Ectodermal cell (in vitro differentiated cells): Measurements from ENCODE around the gene HHIPL2.

Experiments
- H3K27ac ChIP-seq: 2 replicates; pipeline ENCODE4 v1.7.0; 2013; ENCODE audit warnings: mild to moderate bottlenecking, low read depth, low read length; ENCODE audit not compliant: insufficient read depth, poor library complexity, severe bottlenecking
- H3K27me3 ChIP-seq: 2 replicates; pipeline ENCODE4 v1.7.0; 2013; ENCODE audit warnings: mild to moderate bottlenecking, low read length; ENCODE audit not compliant: insufficient read depth, control insufficient read depth, poor library complexity, severe bottlenecking
- H3K36me3 ChIP-seq: one replicate; pipeline ENCODE4 v1.7.0; 2013; ENCODE audit warnings: low read length; ENCODE audit not compliant: control insufficient read depth, insufficient read depth
- H3K4me1 ChIP-seq: one replicate; pipeline ENCODE4 v1.7.0; 2013; ENCODE audit warnings: low read length; ENCODE audit not compliant: control insufficient read depth, insufficient read depth
- H3K4me3 ChIP-seq: 2 replicates; pipeline ENCODE4 v1.7.0; 2013; ENCODE audit warnings: low read depth, low read length, control low read depth; ENCODE audit not compliant: insufficient read depth
- H3K9me3 ChIP-seq: 2 replicates; pipeline ENCODE4 v1.7.0; 2013; ENCODE audit warnings: mild to moderate bottlenecking, low read length, moderate library complexity; ENCODE audit not compliant: control insufficient read depth
- WGBS, 2 experiments: methylation state at CpG; one replicate each; pipeline ENCODE4 v1.1.7; 2013; ENCODE audit warnings: missing lambda C conversion rate in 2 of 2; 5-methylcytosine and 5-hydroxymethylcytosine counted together

The HHIPL2 gene

DNA sequence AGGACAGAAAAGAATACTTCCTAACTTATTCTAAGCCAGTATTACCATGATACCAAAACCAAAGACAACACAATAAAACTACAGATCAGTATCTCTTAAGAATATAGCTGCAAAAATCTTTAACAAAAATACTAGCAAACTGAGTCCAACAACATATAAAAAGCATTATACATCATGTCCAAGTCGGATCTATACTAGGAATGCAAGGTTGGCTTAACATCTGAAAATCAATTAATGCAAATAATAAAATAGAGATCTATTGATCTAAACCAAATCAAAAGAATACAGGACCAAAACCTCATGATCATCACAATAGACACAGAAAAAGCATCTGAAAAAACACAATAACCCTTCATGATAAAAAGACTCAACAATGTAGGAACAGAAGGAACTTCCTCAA lies 22.9 kb upstream of the HHIPL2 start:
- Histone ChIP-seq H3K9me3 (no peaks in the 10 kb centered on the region), H3K27ac (no peak overlapping the region), H3K27me3 (no peaks in the 10 kb centered on the region), H3K4me3 (no peak overlapping the region), H3K4me1 (no peaks in the 10 kb centered on the region), H3K36me3 (peaks cover 3% of the 10 kb centered on the region)
- 90% methylated on average over 1 of the region's 1 CpG; no CpG with 5 or more reads in 1 of the 2 experiments for WGBS, 2 experiments

DNA sequence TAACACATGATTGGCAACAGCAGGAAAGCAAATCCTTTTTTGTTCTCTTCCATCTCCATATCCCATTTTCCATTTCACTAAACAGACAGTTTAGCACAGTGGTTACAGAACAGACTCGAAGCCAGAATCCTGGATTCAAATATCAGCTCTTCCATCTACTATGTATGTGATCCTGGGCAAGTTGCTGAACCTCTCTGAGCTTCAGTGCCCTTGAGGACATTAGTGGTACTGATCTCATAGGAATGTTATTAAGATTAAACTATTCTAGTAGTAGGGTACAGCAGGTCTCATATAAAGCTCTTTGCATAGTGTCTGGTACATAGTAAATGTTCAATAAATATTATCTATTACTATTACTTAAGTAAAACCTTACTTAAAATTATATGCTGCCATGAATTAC lies 13.8 kb upstream of the HHIPL2 start:
- WGBS, 2 experiments = 85 to 93% methylated on average over 1 of the region's 1 CpG

DNA sequence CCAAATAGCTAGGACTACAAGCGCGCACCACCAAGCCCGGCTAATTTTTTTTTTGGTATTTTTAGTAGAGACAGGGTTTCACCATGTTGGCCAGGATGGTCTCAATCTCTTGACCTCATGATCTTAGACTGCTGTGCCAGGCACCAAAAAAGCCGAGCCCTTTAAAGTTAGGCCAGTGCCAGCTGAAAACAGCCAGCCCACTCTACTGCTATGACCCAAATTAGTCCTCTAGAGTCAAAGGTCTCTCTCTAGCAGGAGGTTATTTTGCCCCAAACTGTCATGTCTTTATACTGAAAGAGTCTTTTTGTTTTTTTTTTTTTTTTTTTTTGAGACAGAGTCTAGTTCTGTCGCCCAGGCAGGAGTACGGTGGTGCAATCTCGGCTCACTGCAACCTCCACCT lies 9.7 kb upstream of the HHIPL2 start:
- H3K27me3 ChIP-seq = no peaks in the 10 kb centered on the region
- peaks cover 12% of the 10 kb centered on the region for H3K36me3 ChIP-seq
- H3K27ac ChIP-seq = no peak overlapping the region
- WGBS, 2 experiments = 98% methylated on average over 7 of the region's 7 CpGs
- no peaks in the 10 kb centered on the region for H3K4me1 ChIP-seq
- no peaks in the 10 kb centered on the region for H3K9me3 ChIP-seq
- no peak overlapping the region for H3K4me3 ChIP-seq

More for the DNA sequence above, 13.8 kb upstream of the HHIPL2 start:
- H3K27ac ChIP-seq = no peak overlapping the region
- no peaks in the 10 kb centered on the region for H3K4me1 ChIP-seq
- H3K9me3 ChIP-seq = no peaks in the 10 kb centered on the region
- peaks cover 12% of the 10 kb centered on the region for H3K36me3 ChIP-seq
- H3K27me3 ChIP-seq = no peaks in the 10 kb centered on the region
- no peak overlapping the region for H3K4me3 ChIP-seq

DNA sequence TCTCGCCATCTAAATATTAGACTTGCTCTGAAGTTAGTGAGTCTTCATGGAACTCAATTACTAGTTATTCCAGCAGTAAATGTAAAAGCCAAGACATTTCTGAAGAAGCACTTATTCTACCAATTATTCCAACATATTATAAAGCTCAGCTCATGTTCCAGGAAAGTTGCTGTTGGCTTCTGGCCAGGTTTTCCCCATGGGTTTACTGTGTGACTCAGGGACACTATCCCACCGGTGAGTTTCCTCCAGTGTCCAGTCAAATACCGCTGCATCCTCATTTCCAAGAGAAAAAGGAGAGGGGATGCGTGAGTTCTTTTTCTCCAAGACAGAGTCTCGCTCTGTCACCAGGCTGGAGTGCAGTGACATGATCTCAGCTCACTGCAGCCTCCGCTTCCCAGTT lies 9.2 kb upstream of the HHIPL2 start:
- 77 to 78% methylated on average over 6 of the region's 6 CpGs for WGBS, 2 experiments
- no peak overlapping the region for H3K27ac ChIP-seq
- no peaks in the 10 kb centered on the region for H3K27me3 ChIP-seq
- H3K36me3 ChIP-seq = peaks cover 12% of the 10 kb centered on the region
- H3K9me3 ChIP-seq = no peaks in the 10 kb centered on the region
- H3K4me1 ChIP-seq = no peaks in the 10 kb centered on the region
- H3K4me3 ChIP-seq = no peak overlapping the region

DNA sequence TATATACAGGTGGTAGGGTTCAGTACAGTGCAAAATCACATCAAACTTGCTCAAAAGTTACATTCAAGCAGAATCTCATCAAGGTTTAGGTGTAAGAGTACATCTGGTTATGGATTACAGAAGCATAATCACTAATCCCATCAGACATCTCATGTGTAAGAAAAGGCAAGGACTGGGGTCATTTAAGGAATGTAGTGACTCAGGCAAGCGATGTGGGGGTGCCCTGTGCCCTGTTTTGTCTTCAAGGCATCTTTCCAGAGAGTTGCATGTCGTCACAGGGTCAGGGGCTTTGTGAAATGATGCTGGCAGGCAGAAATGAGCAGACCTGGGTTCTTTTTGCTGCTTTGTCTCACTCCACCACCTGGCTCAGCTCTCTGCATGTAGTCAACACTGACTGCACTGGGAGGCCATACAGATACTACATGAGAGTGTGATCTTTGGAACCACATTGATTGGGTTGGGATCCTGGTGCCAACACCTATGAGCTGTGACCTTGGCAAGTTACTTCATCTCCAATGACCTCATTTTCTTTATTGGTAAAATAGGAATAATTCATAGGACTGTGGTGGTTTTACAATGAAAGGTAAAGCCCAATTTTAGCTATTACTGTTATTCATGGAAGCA lies 8.2 kb upstream of the HHIPL2 start:
- Histone ChIP-seq H3K9me3 (no peaks in the 10 kb centered on the region), H3K27ac (no peak overlapping the region), H3K36me3 (peaks cover 9% of the 10 kb centered on the region), H3K27me3 (no peaks in the 10 kb centered on the region), H3K4me3 (no peak overlapping the region), H3K4me1 (no peaks in the 10 kb centered on the region)
- 91 to 98% methylated on average over 2 of the region's 2 CpGs for WGBS, 2 experiments

DNA sequence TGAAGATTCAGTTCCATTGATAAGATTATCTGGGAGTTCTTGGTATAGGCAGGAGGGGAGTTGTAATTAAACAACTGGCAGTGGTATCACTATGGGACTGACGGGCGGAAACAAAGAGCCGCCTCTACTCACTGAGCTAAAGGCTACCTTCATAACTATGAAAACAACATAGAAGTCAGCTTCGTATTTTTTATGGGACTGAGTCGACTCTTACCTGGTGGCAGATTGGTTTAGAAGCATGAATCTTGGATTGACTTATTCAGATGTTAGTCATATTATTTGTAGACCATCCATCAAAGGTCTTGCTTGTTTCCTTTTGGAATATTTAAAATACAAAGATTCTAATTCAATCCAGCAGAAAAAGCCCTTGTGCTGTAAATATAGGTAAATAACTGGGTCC lies 6.3 kb upstream of the HHIPL2 start:
- Histone ChIP-seq H3K9me3 (no peaks in the 10 kb centered on the region), H3K4me1 (no peaks in the 10 kb centered on the region), H3K27me3 (no peaks in the 10 kb centered on the region), H3K36me3 (peaks cover 6% of the 10 kb centered on the region), H3K27ac (no peak overlapping the region), H3K4me3 (no peak overlapping the region)
- WGBS, 2 experiments = 94 to 98% methylated on average over 5 of the region's 5 CpGs

DNA sequence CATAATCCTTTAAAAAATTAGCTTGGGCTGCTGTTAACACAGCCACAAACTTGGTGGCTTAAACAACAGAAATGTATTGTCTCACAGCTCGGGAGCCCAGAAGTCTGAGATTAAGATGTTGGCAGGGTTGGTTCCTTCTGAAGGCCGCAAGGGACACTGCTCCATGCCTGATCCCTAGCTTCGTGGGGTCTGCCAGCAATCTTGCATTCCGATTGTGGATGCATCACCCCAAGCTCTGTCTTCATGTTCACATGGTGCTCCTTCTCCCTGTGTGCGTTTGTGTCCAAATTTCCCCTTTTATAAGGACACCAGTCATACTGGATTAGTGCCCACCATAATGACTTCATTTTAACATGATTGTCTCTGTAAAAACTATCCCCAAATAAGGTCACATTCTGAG lies 5.0 kb upstream of the HHIPL2 start:
- 90 to 92% methylated on average over 5 of the region's 5 CpGs for WGBS, 2 experiments
- peaks cover 6% of the 10 kb centered on the region for H3K36me3 ChIP-seq

DNA sequence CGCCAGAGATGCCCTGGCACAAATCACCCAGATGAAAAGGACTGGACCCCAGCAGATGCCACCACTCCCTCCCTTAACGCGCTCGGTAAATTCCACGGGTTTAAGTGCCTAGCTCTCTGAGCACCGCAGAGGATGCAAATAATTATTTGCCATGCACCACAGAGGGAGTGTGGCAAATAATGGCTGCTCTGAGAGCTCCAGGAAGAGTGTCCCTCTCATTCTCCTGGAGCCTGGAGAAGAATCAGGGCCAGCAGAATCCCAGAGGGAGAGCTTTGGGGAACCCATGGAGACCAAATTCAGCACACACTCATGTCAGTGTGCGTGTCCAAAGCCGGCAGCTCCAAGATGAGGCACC lies 667 bp downstream of the HHIPL2 start:
- Histone ChIP-seq H3K27me3 (no peaks in the 10 kb centered on the region), H3K9me3 (no peaks in the 10 kb centered on the region), H3K27ac (no peak overlapping the region), H3K4me3 (no peak overlapping the region), H3K36me3 (no peaks in the 10 kb centered on the region), H3K4me1 (peaks cover 18% of the 10 kb centered on the region)
- WGBS, 2 experiments = 80 to 81% methylated on average over 8 of the region's 8 CpGs

More for the DNA sequence above, 5.0 kb upstream of the HHIPL2 start:
- H3K4me1 ChIP-seq = peaks cover 2% of the 10 kb centered on the region
- H3K27me3 ChIP-seq = no peaks in the 10 kb centered on the region
- H3K4me3 ChIP-seq = no peak overlapping the region
- H3K9me3 ChIP-seq = no peaks in the 10 kb centered on the region
- no peak overlapping the region for H3K27ac ChIP-seq

DNA sequence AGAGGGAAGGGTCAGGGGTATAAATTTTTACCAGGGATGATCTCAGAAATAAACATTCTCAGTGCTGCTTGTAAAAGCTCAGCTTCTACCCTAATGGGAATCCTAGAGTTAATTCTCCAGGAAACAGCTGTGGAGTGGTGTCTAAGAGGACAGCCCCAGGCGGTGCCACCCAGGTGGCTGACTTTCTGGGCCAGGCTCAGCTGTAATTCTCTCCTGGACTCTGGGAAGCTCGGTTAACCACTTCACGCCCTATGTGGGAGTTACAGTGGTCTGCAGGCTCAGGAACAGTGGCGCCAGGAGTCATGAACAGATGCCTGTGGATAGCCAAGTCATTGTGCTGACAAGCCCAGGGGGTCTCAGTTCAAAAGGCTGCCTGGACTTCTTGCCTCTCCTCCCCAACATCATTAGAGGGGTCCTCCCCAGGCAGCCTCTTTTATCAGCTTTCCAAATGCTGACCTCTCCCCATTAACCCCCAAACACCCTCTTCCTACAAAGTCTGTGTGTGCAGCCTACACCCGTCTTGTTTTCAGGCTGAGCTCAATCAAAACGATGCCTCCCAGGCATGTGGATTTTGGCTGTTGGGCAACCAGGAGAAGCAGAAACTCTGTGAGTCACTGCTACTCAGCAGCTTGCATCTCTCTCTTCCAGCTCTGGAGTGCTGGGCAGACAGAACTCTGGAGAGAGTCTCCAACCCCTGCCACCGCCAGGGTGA lies 1.2 kb downstream of the HHIPL2 start:
- H3K27me3 ChIP-seq = no peaks in the 10 kb centered on the region
- no peaks in the 10 kb centered on the region for H3K36me3 ChIP-seq
- no peak overlapping the region for H3K27ac ChIP-seq
- no peaks in the 10 kb centered on the region for H3K9me3 ChIP-seq
- 31 to 37% methylated on average over 7 of the region's 7 CpGs for WGBS, 2 experiments
- H3K4me3 ChIP-seq = no peak overlapping the region
- H3K4me1 ChIP-seq = peaks cover 18% of the 10 kb centered on the region

DNA sequence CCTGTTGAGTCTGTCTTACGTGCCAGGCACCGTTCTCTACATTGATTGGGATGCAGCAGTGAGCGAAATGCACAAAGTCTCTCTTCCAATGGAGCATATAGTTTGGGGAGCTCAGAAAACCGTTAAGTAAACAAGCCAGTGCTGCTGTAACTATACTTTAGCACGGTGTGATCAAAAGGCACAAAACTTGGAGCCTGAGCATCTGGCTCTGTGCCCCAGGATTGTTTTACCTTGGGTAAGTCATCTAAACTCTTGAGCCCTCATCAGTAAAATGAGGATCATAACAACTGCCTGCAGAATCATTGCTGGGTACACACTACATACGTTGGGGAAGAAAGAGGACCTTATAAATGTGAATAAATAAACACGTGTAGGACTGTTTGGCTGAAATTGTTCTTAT lies 1.8 kb downstream of the HHIPL2 start:
- 83 to 90% methylated on average over 7 of the region's 7 CpGs for WGBS, 2 experiments
- Histone ChIP-seq H3K4me1 (peaks cover 18% of the 10 kb centered on the region), H3K9me3 (no peaks in the 10 kb centered on the region), H3K36me3 (no peaks in the 10 kb centered on the region), H3K27ac (no peak overlapping the region), H3K4me3 (no peak overlapping the region), H3K27me3 (no peaks in the 10 kb centered on the region)
